Measurements from ENCODE around the gene CD74. TPM values are rescaled to one million over a fixed set of nuclear protein-coding genes. Genes with fewer than 3 reads are reported as not detected.

CD74 gene
- total and polyA plus RNA-seq, 10 of the 15 experiments (the other 5 are each of a cell fraction or from before 2014, with no cell fraction given), result 1,387 to 11,063 (median 3,922) TPM

DNA sequence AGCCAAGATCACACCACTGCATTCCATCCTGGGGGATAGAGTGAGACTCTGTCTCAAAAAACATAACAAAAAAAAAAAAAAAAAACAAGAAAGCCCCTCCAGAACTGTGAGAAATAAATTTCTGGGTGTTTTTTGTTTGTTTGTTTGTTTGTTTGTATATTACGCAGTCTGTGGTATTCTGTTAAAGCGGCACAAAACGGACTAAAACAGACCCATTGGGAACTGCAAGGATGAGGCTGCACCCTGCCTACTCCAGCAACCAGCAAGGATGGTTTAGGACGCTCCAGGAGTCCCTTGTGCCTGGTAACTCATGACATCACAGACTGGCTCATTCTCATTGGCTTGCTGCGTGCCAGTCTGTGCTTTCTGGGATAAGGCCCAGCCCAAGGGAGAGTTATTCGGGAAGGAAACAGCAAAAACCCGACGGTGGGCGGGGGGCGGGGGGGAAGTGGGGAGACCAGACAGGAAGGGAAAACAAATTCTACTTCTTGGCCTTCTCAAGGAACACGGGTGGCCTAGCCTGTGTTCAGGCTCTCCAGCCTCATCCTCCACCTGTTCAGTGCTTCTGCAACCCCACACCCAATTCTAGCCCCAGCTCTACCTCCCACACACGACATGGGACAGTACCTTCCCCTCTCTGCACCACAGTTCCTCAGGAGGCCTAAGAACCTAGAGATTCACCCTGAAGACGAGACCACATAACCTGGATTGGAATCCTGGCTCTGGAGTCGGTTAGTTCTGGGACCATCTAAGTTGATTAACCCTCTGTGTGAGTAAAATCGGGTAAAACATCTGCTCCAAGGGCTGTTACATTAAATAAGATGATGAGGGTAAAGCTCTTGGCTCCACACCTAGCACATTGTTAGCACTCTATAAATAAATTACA, 2.8 kb downstream of the CD74 start (continued):
- TF ChIP-seq CBX5 (IDR thresholded peaks at IDR 0.05; ENCODE audit: low read depth) (no peak), FOS (IDR thresholded peaks at IDR 0.05; ENCODE audit: borderline replicate concordance, extremely low read depth, insufficient read length) (no peak), YBX1 (IDR thresholded peaks at IDR 0.05) (no peak), NBN (IDR thresholded peaks at IDR 0.05) (peak; percentile 37; the same call in 1 of the 2 replicates), RAD21 (IDR thresholded peaks at IDR 0.05; ENCODE audit: insufficient read depth, low read depth, low read length) (no peak), KDM1A (IDR thresholded peaks at IDR 0.05; ENCODE audit: borderline replicate concordance) (no peak), CHD1 (IDR thresholded peaks at IDR 0.05; ENCODE audit: low read depth, low read length) (0 out of 2 replicates have a peak, but pooled peaks have one; percentile 2), HCFC1 (IDR thresholded peaks at IDR 0.05; ENCODE audit: low read length) (0 out of 2 replicates have a peak, but pooled peaks have one; percentile 11), ZBED1 (IDR thresholded peaks at IDR 0.05; ENCODE audit: borderline replicate concordance) (peak; percentile 74), RFX5 (IDR thresholded peaks at IDR 0.05; ENCODE audit: low read depth, low read length) (peak; percentile 99), ZNF687 (IDR thresholded peaks at IDR 0.05) (peak; percentile 73), HDAC6 (IDR thresholded peaks at IDR 0.05; ENCODE audit: unreplicated experiment) (peak; percentile 70), POLR2AphosphoS5 (IDR thresholded peaks at IDR 0.05; ENCODE audit: low read length) (peak; percentile 88), TCF7 (IDR thresholded peaks at IDR 0.05; ENCODE audit: borderline replicate concordance) (no peak), CHD4 (IDR thresholded peaks at IDR 0.05) (no peak), MYB (IDR thresholded peaks at IDR 0.05; ENCODE audit: borderline replicate concordance, low read depth, low read length) (no peak), BACH1 (IDR thresholded peaks at IDR 0.05; ENCODE audit: borderline replicate concordance) (peak; percentile 93)
- TF ChIP-seq, protein P1, sequence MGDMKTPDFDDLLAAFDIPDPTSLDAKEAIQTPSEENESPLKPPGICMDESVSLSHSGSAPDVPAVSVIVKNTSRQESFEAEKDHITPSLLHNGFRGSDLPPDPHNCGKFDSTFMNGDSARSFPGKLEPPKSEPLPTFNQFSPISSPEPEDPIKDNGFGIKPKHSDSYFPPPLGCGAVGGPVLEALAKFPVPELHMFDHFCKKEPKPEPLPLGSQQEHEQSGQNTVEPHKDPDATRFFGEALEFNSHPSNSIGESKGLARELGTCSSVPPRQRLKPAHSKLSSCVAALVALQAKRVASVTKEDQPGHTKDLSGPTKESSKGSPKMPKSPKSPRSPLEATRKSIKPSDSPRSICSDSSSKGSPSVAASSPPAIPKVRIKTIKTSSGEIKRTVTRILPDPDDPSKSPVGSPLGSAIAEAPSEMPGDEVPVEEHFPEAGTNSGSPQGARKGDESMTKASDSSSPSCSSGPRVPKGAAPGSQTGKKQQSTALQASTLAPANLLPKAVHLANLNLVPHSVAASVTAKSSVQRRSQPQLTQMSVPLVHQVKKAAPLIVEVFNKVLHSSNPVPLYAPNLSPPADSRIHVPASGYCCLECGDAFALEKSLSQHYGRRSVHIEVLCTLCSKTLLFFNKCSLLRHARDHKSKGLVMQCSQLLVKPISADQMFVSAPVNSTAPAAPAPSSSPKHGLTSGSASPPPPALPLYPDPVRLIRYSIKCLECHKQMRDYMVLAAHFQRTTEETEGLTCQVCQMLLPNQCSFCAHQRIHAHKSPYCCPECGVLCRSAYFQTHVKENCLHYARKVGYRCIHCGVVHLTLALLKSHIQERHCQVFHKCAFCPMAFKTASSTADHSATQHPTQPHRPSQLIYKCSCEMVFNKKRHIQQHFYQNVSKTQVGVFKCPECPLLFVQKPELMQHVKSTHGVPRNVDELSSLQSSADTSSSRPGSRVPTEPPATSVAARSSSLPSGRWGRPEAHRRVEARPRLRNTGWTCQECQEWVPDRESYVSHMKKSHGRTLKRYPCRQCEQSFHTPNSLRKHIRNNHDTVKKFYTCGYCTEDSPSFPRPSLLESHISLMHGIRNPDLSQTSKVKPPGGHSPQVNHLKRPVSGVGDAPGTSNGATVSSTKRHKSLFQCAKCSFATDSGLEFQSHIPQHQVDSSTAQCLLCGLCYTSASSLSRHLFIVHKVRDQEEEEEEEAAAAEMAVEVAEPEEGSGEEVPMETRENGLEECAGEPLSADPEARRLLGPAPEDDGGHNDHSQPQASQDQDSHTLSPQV (IDR thresholded peaks at IDR 0.05), result no peak
- TF ChIP-seq, protein P2, sequence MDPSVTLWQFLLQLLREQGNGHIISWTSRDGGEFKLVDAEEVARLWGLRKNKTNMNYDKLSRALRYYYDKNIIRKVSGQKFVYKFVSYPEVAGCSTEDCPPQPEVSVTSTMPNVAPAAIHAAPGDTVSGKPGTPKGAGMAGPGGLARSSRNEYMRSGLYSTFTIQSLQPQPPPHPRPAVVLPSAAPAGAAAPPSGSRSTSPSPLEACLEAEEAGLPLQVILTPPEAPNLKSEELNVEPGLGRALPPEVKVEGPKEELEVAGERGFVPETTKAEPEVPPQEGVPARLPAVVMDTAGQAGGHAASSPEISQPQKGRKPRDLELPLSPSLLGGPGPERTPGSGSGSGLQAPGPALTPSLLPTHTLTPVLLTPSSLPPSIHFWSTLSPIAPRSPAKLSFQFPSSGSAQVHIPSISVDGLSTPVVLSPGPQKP (IDR thresholded peaks at IDR 0.05; ENCODE audit: low read depth, low read length), result no peak

All from GM12878 (cell line).